ENCODE measurements around the gene GSX1. TPM values are rescaled to one million over a fixed set of nuclear protein-coding genes. Genes with fewer than 3 reads are reported as not detected.
A peak's percentile ranks its signal among the peaks of the same experiment; 100 is the strongest.

The GSX1 gene
- total RNA-seq, 6 donors from 2014 or later = not detected

- Histone ChIP-seq H3K9me3 (no peaks in the 10 kb centered on the region), H3K4me3 (peak overlapping the region in 1 of 4 donors; percentile 21), H3K4me1 (peaks cover 6 to 15% (median 13%) of the 10 kb centered on the region in 4 donors), H3K27ac (no peak overlapping the region), H3K27me3 (peaks cover 0 to 7% (median 2%) of the 10 kb centered on the region in 4 donors), H3K36me3 (no peaks in the 10 kb centered on the region)
- WGBS, 2 donors = 13 to 25% methylated on average over 11 to 29 of the region's 30 CpGs
- peak; percentile 85 to 95 (median 92) for TF ChIP-seq CTCF (IDR thresholded peaks at IDR 0.05)
- no peak for TF ChIP-seq POLR2A (IDR thresholded peaks at IDR 0.05)
- peak; percentile 80 to 96 for DNase-seq
- peak; percentile 87 to 93 for ATAC-seq (ENCODE audit: low FRiP score in 2 of 2)
Observed at GRCh38 chr13:27826379-27827353, 34.4 kb downstream of the GSX1 start.

GRCh38 chr13:27827646-27828045, 35.4 kb downstream of the GSX1 start:
- Histone ChIP-seq H3K27ac (no peak overlapping the region), H3K36me3 (no peaks in the 10 kb centered on the region), H3K4me1 (peaks cover 6 to 15% (median 13%) of the 10 kb centered on the region in 4 donors), H3K27me3 (peaks cover 0 to 6% (median 2%) of the 10 kb centered on the region in 4 donors), H3K9me3 (no peaks in the 10 kb centered on the region), H3K4me3 (no peak overlapping the region)
- WGBS, 2 donors = 64 to 80% methylated on average over 4 of the region's 4 CpGs
- TF ChIP-seq EP300 (IDR thresholded peaks at IDR 0.05) (no peak), CTCF (IDR thresholded peaks at IDR 0.05) (no peak), POLR2AphosphoS5 (IDR thresholded peaks at IDR 0.05) (no peak)
- no peak for ATAC-seq (ENCODE audit: low FRiP score in 2 of 2)
- DNase-seq = no peak

- Histone ChIP-seq H3K27me3 (peaks cover 0 to 4% (median 2%) of the 10 kb centered on the region in 4 donors), H3K4me1 (peaks cover 6 to 15% (median 13%) of the 10 kb centered on the region in 4 donors), H3K27ac (no peak overlapping the region), H3K9me3 (no peaks in the 10 kb centered on the region), H3K4me3 (peak overlapping the region in 3 of 4 donors; percentile 6 to 38 (median 31)), H3K36me3 (no peaks in the 10 kb centered on the region)
- DNase-seq (peak; percentile 51 to 93), ATAC-seq (ENCODE audit: low FRiP score in 2 of 2) (peak; percentile 75 to 91)
- WGBS, 2 donors = 5% methylated on average over 12 to 25 of the region's 25 CpGs
- TF ChIP-seq CTCF (IDR thresholded peaks at IDR 0.05) (peak; percentile 74 to 92 (median 82)), POLR2AphosphoS5 (IDR thresholded peaks at IDR 0.05) (no peak)
Observed at GRCh38 chr13:27830010-27830409, 37.7 kb downstream of the GSX1 start.

GRCh38 chr13:27833206-27833605, 40.9 kb downstream of the GSX1 start:
- no peak for DNase-seq

More at GRCh38 chr13:27833206-27833605, 40.9 kb downstream of the GSX1 start:
- TF ChIP-seq EP300 (IDR thresholded peaks at IDR 0.05) (no peak), POLR2A (IDR thresholded peaks at IDR 0.05) (no peak), CTCF (IDR thresholded peaks at IDR 0.05) (no peak), POLR2AphosphoS5 (IDR thresholded peaks at IDR 0.05) (no peak)
- ATAC-seq (ENCODE audit: low FRiP score in 2 of 2) = no peak
- H3K4me3 ChIP-seq = no peak overlapping the region
- H3K36me3 ChIP-seq = no peaks in the 10 kb centered on the region
- no peaks in the 10 kb centered on the region for H3K9me3 ChIP-seq
- peaks cover 6 to 8% (median 7%) of the 10 kb centered on the region in 4 donors for H3K4me1 ChIP-seq
- H3K27me3 ChIP-seq = peaks cover 0 to 4% (median 2%) of the 10 kb centered on the region in 4 donors
- no peak overlapping the region for H3K27ac ChIP-seq
- 82 to 90% methylated on average over 7 of the region's 7 CpGs for WGBS, 2 donors
